Measurements from ENCODE around the gene TMOD2. TPM values are rescaled to one million over a fixed set of nuclear protein-coding genes. Genes with fewer than 3 reads are reported as not detected.

Gene TMOD2
- total and polyA plus RNA-seq, 2 donors from 2014 or later: 2.5 to 9.3 TPM

DNA sequence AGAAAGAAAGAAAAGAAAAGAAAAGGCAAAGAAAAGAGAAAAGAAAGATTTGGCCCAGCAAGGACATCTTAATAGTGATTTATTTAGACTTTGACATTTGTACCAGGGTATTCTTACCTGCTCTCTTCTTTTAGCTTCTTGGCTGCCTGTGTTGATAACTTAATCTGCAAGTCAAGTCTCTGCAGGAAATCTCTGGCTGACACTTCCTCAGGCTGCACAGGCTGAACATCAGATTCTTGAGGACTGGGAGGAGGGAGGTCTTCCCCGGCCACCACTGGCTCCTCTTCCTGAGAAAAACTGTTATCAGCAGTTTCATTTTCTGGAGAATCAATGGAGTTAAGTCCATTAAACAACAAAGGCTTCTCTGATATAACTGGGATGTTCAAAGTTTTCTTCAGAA, 26.7 kb upstream of the TMOD2 start:
- DNase-seq (peak in 1 of 5 donors; percentile 14), FAIRE-seq (no peak)
- no peak overlapping the region for H3K4me3 ChIP-seq (ENCODE audit: low read length in 3 of 3)
- H3K4me1 ChIP-seq (ENCODE audit: control insufficient read depth in 2 of 3, insufficient read depth in 2 of 3, low read depth in 1 of 3, low read length in 3 of 3): peaks cover 0 to 3% (median 0%) of the 10 kb centered on the region in 3 donors
- peaks cover 0 to 3% (median 2%) of the 10 kb centered on the region in 3 donors for H3K36me3 ChIP-seq (ENCODE audit: control insufficient read depth in 2 of 3, insufficient read depth in 3 of 3, low read length in 3 of 3)
- H3K27ac ChIP-seq (ENCODE audit: low read depth in 2 of 2, low read length in 2 of 2): no peak overlapping the region
- no peaks in the 10 kb centered on the region for H3K27me3 ChIP-seq (ENCODE audit: control insufficient read depth, insufficient read depth, low read length)
- H3K9me3 ChIP-seq (ENCODE audit: control insufficient read depth in 2 of 3, insufficient read depth in 1 of 3, low read length in 3 of 3): no peaks in the 10 kb centered on the region
- no peak for TF ChIP-seq CTCF (IDR thresholded peaks at IDR 0.05; ENCODE audit: borderline replicate concordance, extremely low read depth, insufficient read depth)
- intact Hi-C loops (cut with DNase I): no loop called here
- H3K9ac ChIP-seq (ENCODE audit: low read length in 3 of 3): no peak overlapping the region

- Histone ChIP-seq H3K9me3 (ENCODE audit: control insufficient read depth in 2 of 3, insufficient read depth in 1 of 3, low read length in 3 of 3) (no peaks in the 10 kb centered on the region), H3K27me3 (ENCODE audit: control insufficient read depth, insufficient read depth, low read length) (no peaks in the 10 kb centered on the region), H3K4me1 (ENCODE audit: control insufficient read depth in 2 of 3, insufficient read depth in 2 of 3, low read depth in 1 of 3, low read length in 3 of 3) (peaks cover 0 to 8% (median 0%) of the 10 kb centered on the region in 3 donors), H3K4me3 (ENCODE audit: low read length in 3 of 3) (no peak overlapping the region), H3K27ac (ENCODE audit: low read depth in 2 of 2, low read length in 2 of 2) (no peak overlapping the region), H3K36me3 (ENCODE audit: control insufficient read depth in 2 of 3, insufficient read depth in 3 of 3, low read length in 3 of 3) (peaks cover 0 to 3% (median 2%) of the 10 kb centered on the region in 3 donors), H3K9ac (ENCODE audit: low read length in 3 of 3) (no peak overlapping the region)
- no peak for TF ChIP-seq CTCF (IDR thresholded peaks at IDR 0.05; ENCODE audit: borderline replicate concordance, extremely low read depth, insufficient read depth)
- FAIRE-seq: no peak
- intact Hi-C loops (cut with DNase I): no loop called here
- DNase-seq: peak in 2 of 5 donors; percentile 35 to 37
Observed at GRCh38 chr15:51726302-51727073, 24.9 kb upstream of the TMOD2 start.

DNA sequence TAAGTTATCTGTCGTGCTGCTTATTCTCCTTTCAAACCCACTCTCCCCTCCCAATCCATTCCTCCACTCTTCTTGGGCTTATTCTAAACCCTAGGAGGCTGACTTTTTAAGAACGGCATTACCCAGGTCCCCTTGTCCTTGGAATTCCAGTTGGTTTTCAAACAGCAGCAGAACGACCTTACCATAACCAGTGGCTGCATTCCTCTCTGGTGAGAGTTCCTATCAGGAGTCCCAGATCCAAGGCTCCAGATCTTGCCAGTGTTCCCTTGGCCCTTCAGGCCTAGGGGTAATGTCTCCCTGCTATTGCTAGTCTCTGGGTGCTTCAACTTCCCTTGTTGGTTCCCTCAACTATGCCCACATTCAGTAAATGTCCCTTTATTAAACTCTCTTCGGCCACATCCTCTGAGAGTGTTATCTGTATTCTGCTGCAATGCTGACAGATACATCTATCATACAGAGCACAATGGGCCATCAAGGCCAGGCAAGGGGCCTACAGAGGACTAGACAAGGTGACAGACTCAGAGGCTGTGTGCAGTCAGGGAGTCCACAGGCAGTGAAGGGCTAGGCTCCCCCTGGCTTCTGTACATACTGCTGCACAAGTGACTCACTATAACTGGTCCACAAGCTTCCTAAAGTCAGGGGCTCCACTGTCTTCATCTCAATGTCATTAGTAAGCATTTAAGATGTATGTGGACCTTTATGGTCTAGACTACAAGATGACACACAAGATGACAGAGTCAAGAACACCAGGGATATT, 24.1 kb upstream of the TMOD2 start:
- Histone ChIP-seq H3K4me3 (ENCODE audit: low read length in 3 of 3) (no peak overlapping the region), H3K27ac (ENCODE audit: low read depth in 2 of 2, low read length in 2 of 2) (no peak overlapping the region), H3K9me3 (ENCODE audit: control insufficient read depth in 2 of 3, insufficient read depth in 1 of 3, low read length in 3 of 3) (no peaks in the 10 kb centered on the region), H3K4me1 (ENCODE audit: control insufficient read depth in 2 of 3, insufficient read depth in 2 of 3, low read depth in 1 of 3, low read length in 3 of 3) (peaks cover 0 to 15% (median 0%) of the 10 kb centered on the region in 3 donors), H3K27me3 (ENCODE audit: control insufficient read depth, insufficient read depth, low read length) (no peaks in the 10 kb centered on the region), H3K36me3 (ENCODE audit: control insufficient read depth in 2 of 3, insufficient read depth in 3 of 3, low read length in 3 of 3) (peaks cover 0 to 3% (median 0%) of the 10 kb centered on the region in 3 donors), H3K9ac (ENCODE audit: low read length in 3 of 3) (no peak overlapping the region)
- intact Hi-C loops (cut with DNase I): no loop called here
- no peak for DNase-seq
- FAIRE-seq: no peak
- no peak for TF ChIP-seq CTCF (IDR thresholded peaks at IDR 0.05; ENCODE audit: borderline replicate concordance, extremely low read depth, insufficient read depth)

All from kidney (tissue), 14 donors.